ENCODE data around the gene ZNF814.
"Not testable (repeated sequence)": the region's sequence is repeated elsewhere in the genome, so short reads cannot be mapped to it uniquely, and the experiment has no call there.

The ZNF814 gene

DNA sequence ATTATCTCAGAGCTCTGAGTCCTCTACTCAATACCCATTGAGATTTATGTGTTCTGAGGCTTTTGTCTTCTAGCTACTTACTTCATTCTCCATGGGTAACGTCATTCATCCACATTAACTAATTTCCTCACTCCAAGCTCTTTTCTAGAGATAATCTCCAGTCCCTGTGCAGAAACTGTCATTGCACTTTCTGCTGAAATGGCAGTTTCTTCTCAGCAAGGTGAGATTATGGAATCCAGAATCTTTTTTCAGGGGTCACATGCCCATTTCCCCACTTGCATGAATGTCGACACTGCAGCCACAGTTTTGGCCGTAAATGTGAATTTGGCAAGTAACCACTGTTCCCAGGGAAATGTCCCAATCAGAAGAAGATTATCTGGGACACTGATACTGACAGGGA is 26.5 kb downstream of the ZNF814 start:
- not testable (repeated sequence) for DNase-seq (ENCODE audit: low read depth)

DNA sequence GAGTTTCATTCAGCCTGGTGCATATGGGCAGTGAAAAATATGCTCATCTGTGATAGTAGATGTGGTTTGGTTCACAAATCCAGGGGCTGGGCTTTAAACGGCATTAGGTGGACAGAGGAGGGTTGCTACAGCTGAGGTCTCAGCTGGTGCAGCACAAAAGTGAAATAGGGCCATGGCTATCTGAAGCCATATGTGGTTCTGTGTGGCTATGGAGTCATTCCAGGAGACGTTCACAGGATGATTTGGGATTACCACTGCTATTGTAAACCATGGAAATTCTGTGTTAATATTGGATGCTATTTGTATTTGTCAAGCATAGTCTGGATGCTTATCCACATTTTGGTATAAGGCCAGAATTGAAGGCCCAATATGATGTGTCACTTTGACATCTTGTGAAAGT is 34.7 kb downstream of the ZNF814 start:
- not testable (repeated sequence) for DNase-seq (ENCODE audit: low read depth)

- not testable (repeated sequence) for DNase-seq (ENCODE audit: low read depth)
These were observed 36.8 kb downstream of the ZNF814 start for GRCh38 chr19:57851812-57852603.

DNA sequence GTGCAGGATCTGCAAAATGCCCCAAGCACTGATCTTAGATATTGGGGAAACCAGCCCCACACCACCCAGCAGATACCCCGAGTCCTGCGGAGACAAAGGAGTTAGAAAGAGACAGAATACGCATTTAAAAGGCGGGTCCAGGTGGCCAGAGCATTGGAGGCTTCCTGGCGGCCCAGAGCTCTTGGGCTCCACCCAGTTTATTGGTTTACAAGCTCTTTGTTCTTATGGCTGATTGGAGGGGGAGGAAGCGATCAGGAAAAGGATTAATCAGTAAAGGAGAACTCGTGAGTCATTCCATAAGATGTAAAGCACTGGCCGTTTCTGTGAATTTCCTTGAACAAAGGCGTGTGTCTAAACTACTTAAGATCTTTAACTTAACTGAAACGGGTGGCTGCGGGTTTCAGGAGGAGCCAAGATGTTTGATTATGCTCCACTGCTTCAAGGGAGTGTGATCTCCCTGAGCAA is 38.3 kb downstream of the ZNF814 start:
- DNase-seq (ENCODE audit: low read depth) = no peak

DNA sequence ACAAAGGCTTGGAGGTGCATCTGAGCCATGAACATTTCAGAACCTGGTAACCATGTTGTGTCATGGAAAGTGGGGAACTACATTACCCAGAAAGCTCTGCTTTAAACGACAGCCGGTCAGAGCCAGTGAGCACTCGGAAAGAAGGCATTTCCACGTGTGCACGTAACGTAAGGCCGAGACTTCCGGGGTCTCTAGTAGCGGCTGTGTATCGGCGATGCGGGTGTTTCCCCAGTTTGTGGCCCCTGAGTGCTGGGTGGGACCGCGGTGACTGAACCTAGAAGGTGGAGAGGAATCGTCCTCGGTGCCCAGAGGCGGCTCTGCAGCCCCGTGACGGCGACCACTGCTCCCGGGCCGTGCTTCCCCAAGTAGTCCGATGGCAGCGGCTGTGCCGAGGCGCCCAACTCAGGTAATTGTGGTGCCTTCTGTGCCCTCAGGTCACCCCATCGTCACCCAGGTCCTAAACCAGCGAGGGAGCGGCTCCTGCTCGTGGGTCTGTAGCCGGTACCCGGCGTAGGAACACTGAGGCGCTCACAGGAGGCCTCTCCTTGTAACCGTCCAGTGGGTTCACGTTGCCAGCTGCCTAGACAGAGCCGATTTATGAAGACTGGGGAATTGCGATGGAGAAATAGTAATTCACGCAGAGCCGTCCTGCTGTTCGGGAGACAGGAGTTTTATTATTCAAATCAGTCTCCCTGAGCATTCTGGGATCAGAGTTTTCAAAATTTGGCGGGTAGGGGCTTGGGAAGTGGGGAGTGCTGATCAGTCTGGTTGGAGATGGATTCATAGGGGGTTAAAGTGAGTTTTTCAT is 39.0 kb downstream of the ZNF814 start, which contains the start of gene ZNF587:
Gene ZNF587, plus strand, starts transcription at position 194 of the 808 bp plus-strand sequence. Its CDS starts 180 bp downstream, at position 374.
- DNase-seq (ENCODE audit: low read depth) = peak; percentile 64

GRCh38 chr19:57849162-57849665 is 39.6 kb downstream of the ZNF814 start:
- DNase-seq (ENCODE audit: low read depth) = not testable (repeated sequence)

- not testable (repeated sequence) for DNase-seq (ENCODE audit: low read depth)
These were observed 41.7 kb downstream of the ZNF814 start for GRCh38 chr19:57847164-57847563.

DNA sequence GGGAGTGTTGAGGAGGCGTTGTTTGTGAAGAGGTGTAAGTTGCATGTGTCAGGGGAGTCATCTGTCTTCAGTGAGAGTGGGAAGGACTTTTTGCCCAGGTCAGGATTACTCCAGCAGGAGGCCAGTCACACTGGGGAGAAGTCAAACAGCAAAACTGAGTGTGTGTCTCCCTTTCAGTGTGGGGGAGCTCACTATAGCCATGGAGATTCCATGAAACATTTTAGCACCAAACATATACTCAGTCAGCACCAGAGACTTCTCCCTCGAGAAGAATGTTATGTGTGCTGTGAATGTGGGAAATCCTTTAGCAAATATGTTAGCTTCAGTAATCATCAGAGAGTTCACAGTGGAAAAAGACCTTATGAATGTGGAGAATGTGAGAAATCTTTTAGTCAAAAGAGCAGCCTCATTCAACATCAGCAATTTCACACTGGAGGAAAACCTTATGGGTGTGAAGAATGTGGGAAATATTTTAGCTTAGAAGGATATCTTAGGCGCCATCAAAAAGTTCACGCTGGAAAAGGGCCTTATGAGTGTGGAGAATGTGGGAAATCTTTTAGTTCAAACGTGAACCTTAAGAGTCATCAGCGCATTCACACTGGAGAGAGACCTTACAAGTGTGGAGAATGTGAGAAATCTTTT is 47.6 kb downstream of the ZNF814 start:
- DNase-seq (ENCODE audit: low read depth) = no peak

- not testable (repeated sequence) for DNase-seq (ENCODE audit: low read depth)
These were observed 50.1 kb downstream of the ZNF814 start for GRCh38 chr19:57838622-57839191.

DNA sequence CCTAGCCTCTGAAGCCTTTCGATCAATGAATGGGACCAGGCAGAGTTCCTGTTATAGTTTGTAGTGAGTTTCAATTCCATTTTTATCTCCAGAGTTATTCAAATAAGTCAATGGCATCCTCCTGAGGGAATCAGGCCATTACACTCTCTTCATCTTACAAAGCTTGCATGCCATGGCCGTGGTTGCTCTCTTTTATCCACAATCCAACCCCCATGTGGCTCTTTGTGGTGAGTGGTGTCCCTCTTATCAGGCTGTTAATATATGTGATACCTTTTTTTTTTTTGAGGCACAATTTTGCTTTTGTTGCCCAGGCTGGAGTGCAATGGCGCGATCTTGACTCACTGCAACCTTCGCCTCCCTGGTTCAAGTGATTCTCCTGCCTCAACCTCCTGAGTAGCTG is 51.8 kb downstream of the ZNF814 start:
- not testable (repeated sequence) for DNase-seq (ENCODE audit: low read depth)

DNA sequence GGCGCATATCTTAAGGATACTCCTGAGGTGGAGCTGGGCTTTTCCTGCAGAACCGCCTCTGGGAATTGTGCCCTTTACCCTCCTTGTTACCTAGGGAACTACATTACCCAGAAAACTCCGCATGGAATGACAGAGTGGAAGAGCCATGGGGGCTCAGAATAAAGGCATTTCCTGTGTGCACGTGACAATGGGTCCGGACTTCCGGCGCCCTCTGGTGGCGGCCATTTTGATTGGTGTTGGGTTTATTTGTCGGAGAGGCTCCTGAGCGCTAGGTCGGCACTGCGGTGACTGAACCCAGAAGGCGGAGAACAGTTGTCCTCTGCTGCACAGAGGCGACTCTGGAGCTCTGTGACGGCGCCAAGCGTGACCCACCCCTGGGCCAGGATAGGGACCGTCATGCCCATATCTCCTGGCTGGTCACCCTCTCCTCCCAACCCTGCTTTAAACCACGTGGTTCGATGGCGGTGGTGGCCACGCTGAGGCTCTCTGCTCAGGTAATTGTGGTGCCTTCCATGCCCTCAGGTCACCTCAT is 58.7 kb downstream of the ZNF814 start, which contains the start of gene ZNF587B:
Gene ZNF587B, plus strand, starts transcription at position 229 of the 532 bp plus-strand sequence. Its CDS starts 230 bp downstream, at position 459.
- no peak for DNase-seq (ENCODE audit: low read depth)

GRCh38 chr19:57829316-57829715 is 59.5 kb downstream of the ZNF814 start:
- DNase-seq (ENCODE audit: low read depth) = no peak

DNA sequence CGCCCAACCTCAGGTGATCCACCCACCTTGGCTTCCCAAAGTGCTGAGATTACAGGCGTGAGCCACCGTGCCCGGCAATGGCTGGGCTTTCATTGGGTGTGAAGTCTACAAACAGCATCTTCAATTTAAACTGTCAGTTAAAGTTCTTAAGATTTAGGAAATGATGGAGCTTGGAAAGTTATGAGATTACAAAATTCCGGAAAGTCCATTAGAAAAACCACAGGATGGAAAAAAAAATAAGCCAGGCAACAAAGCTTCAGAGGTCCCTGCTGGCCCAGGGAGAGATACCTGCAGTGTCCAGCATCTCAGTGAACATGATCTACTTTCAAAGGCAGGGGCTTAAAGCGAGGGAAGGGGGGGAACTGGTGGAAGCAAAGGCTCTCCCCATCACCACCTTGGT is 63.3 kb downstream of the ZNF814 start:
- DNase-seq (ENCODE audit: low read depth) = no peak

- DNase-seq (ENCODE audit: low read depth) = not testable (repeated sequence)
These were observed 65.2 kb downstream of the ZNF814 start for GRCh38 chr19:57823608-57824007.

DNA sequence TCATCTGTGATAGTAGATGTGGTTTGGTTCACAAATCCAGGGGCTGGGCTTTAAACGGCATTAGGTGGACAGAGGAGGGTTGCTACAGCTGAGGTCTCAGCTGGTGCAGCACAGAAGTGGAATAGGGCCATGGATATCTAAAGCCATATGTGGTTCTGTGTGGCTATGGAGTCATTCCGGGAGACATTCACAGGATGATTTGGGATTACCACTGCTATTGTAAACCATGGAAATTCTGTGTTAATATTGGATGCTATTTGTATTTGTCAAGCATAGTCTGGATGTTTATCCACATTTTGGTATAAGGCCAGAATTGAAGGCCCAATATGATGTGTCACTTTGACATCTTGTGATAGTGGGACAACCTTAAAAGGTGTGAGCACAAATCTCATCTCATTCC is 65.7 kb downstream of the ZNF814 start:
- not testable (repeated sequence) for DNase-seq (ENCODE audit: low read depth)

GRCh38 chr19:57821501-57821900 is 67.3 kb downstream of the ZNF814 start:
- not testable (repeated sequence) for DNase-seq (ENCODE audit: low read depth)

GRCh38 chr19:57821095-57821494 is 67.7 kb downstream of the ZNF814 start:
- DNase-seq (ENCODE audit: low read depth) = not testable (repeated sequence)

- DNase-seq (ENCODE audit: low read depth) = no peak
These were observed 68.2 kb downstream of the ZNF814 start for GRCh38 chr19:57820599-57820998.

GRCh38 chr19:57819475-57820148 is 69.2 kb downstream of the ZNF814 start:
- DNase-seq (ENCODE audit: low read depth) = peak; percentile 71

DNA sequence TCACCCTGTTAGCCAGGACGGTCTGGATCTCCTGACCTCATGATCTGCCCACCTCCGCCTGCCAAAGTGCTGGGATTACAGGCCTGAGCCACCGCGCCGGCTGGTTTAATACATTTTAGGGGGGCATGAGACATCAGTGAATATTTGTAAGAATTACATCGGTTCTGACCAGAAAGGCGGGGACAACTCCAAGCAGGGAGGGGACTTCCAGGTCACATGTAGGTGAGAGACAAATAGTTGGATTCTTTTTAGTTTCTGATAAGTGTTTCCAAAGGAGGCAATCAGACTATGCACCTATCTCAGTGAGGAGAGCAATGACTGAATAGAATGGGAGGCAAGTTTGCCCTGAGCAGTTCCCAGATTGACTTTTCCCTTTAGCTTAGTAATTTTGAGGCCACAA is 70.5 kb downstream of the ZNF814 start:
- DNase-seq (ENCODE audit: low read depth) = no peak

- no peak for DNase-seq (ENCODE audit: low read depth)
These were observed 70.9 kb downstream of the ZNF814 start for GRCh38 chr19:57817976-57818375.

All from activated T-helper 9 cell treated with anti-CD3 and anti-CD28 coated beads, Interleukin-2, amount 50 U/mL, for 16 hours (primary cell).